Liver (tissue), 9 donors: ENCODE measurements around the gene TSPAN17. TPM values are rescaled to one million over a fixed set of nuclear protein-coding genes. Genes with fewer than 3 reads are reported as not detected.
A peak's percentile ranks its signal among the peaks of the same experiment; 100 is the strongest.

Experiments
- DNase-seq: peaks from one replicate; pipeline ENCODE4 v3.0.0-alpha.2; 2017; ENCODE audit warnings: low spot score
- H3K27ac ChIP-seq, 2 donors: one replicate each; pipeline ENCODE4 v1.7.0; 2013; ENCODE audit warnings: inconsistent platforms in 2 of 2, low read length in 2 of 2, control low read depth in 1 of 2, low read depth in 1 of 2, mild to moderate bottlenecking in 1 of 2
- H3K27me3 ChIP-seq, 4 donors: one replicate each; pipeline versions ENCODE4 v1.6.1 to v1.7.0; 2013; ENCODE audit warnings: low read length in 3 of 4, inconsistent platforms in 1 of 4, mild to moderate bottlenecking in 1 of 4, moderate library complexity in 1 of 4; ENCODE audit not compliant: control insufficient read depth in 4 of 4, insufficient read depth in 4 of 4
- H3K36me3 ChIP-seq, 4 donors: one replicate each; pipeline versions ENCODE4 v1.6.1 to v1.7.0; 2013; ENCODE audit warnings: low read length in 3 of 4, mild to moderate bottlenecking in 3 of 4, low read depth in 1 of 4, moderate library complexity in 1 of 4; ENCODE audit not compliant: control insufficient read depth in 4 of 4, insufficient read depth in 3 of 4
- H3K4me1 ChIP-seq, 4 donors: one replicate each; pipeline versions ENCODE4 v1.6.1 to v1.7.0; 2013; ENCODE audit warnings: low read length in 3 of 4, mild to moderate bottlenecking in 3 of 4, moderate library complexity in 1 of 4; ENCODE audit not compliant: control insufficient read depth in 4 of 4, insufficient read depth in 4 of 4
- H3K4me3 ChIP-seq, 3 donors: one replicate each; pipeline versions ENCODE4 v1.6.1 to v1.7.0; 2013; ENCODE audit warnings: low read length in 3 of 3, control low read depth in 1 of 3, low read depth in 1 of 3, mild to moderate bottlenecking in 1 of 3
- H3K9ac ChIP-seq, 2 donors: one replicate each; pipeline ENCODE4 v1.7.0; 2013; ENCODE audit warnings: low read length in 2 of 2, mild to moderate bottlenecking in 2 of 2, moderate library complexity in 2 of 2, control low read depth in 1 of 2, low read depth in 1 of 2
- H3K9me3 ChIP-seq, 4 donors: one replicate each; pipeline versions ENCODE4 v1.6.1 to v1.7.0; 2013; ENCODE audit warnings: low read length in 3 of 4; ENCODE audit not compliant: control insufficient read depth in 4 of 4
- CTCF ChIP-seq: fragments of 150-350 bp; IDR thresholded peaks from 2 replicates; pipeline ENCODE4 v1.5.1; 2017; ENCODE audit warnings: improper control_type of control experiment, low read depth, low read length; ENCODE audit not compliant: missing input control
- EGR1 ChIP-seq, 2 donors: IDR thresholded peaks; 2 replicates each; pipeline ENCODE4 v1.6.1; 2016 to 2018; ENCODE audit warnings: antibody characterized with exemption in 2 of 2, low read depth in 2 of 2
- FOXA1 ChIP-seq: IDR thresholded peaks from 2 replicates; pipeline ENCODE4 v1.6.1; 2016; ENCODE audit warnings: antibody characterized with exemption
- FOXA2 ChIP-seq: IDR thresholded peaks from 2 replicates; pipeline ENCODE4 v1.6.1; 2016; ENCODE audit warnings: antibody characterized with exemption
- GABPA ChIP-seq, 2 donors: IDR thresholded peaks in 1 of 2; conservative IDR thresholded peaks in 1 of 2; 2 replicates each; pipeline ENCODE4 v1.6.1; 2016; ENCODE audit warnings: antibody characterized with exemption in 2 of 2, mild to moderate bottlenecking in 1 of 2, moderate library complexity in 1 of 2
- HNF4A ChIP-seq, 2 donors: conservative IDR thresholded peaks; 2 replicates each; pipeline ENCODE4 v1.6.1; 2016; ENCODE audit warnings: antibody characterized with exemption in 2 of 2, mild to moderate bottlenecking in 2 of 2
- HNF4G ChIP-seq: IDR thresholded peaks from 2 replicates; pipeline ENCODE4 v1.6.1; 2016; ENCODE audit warnings: antibody characterized with exemption
- JUND ChIP-seq, 2 donors: IDR thresholded peaks; 2 replicates each; pipeline ENCODE4 v1.6.1; 2016; ENCODE audit warnings: antibody characterized with exemption in 2 of 2
- MAX ChIP-seq: IDR thresholded peaks from 2 replicates; pipeline ENCODE4 v1.6.1; 2016; ENCODE audit warnings: antibody characterized with exemption
- NR2F2 ChIP-seq: IDR thresholded peaks from 2 replicates; pipeline ENCODE4 v1.6.1; 2016; ENCODE audit warnings: antibody characterized with exemption
- RAD21 ChIP-seq, 2 donors: IDR thresholded peaks; 2 replicates each; pipeline ENCODE4 v1.6.1; 2016; ENCODE audit warnings: antibody characterized with exemption in 2 of 2, mild to moderate bottlenecking in 2 of 2
- RXRA ChIP-seq, 2 donors: IDR thresholded peaks; 2 replicates each; pipeline ENCODE4 v1.6.1; 2017 to 2018; ENCODE audit warnings: antibody characterized with exemption in 2 of 2, mild to moderate bottlenecking in 1 of 2
- SP1 ChIP-seq: IDR thresholded peaks from 2 replicates; pipeline ENCODE4 v1.6.1; 2018; ENCODE audit warnings: antibody characterized with exemption, mild to moderate bottlenecking
- TAF1 ChIP-seq: conservative IDR thresholded peaks from 2 replicates; pipeline ENCODE4 v1.6.1; 2016; ENCODE audit warnings: antibody characterized with exemption, mild to moderate bottlenecking
- YY1 ChIP-seq: IDR thresholded peaks from 2 replicates; pipeline ENCODE4 v1.6.1; 2016; ENCODE audit warnings: antibody characterized with exemption, mild to moderate bottlenecking
- ZBTB33 ChIP-seq: IDR thresholded peaks from 2 replicates; pipeline ENCODE4 v1.6.1; 2016; ENCODE audit warnings: antibody characterized with exemption
- WGBS: extraction: QIAGEN DNeasy Blood & Tissue Kit; methylation state at CpG from one replicate; pipeline ENCODE4 v1.1.7; 2013; 5-methylcytosine and 5-hydroxymethylcytosine counted together
- polyA plus RNA-seq, 2 donors: library from polyadenylated mRNA; stranded (reverse) in 1 of 2; unstranded in 1 of 2; fragments of 200-250 nt in 1 of 2; fragments of >200 nt in 1 of 2; fragmentation: Nextera tagmentation in 1 of 2; extraction: Ambion mirVana in 1 of 2; gene quantifications; one replicate each; pipeline versions ENCODE4 v1.2.1 to v1.2.3, GENCODE V29; 2013 to 2015
- total RNA-seq, 2 donors: library from RNA; depleted of rRNA; stranded (reverse); fragments of >200 nt; gene quantifications; one replicate each; pipeline ENCODE4 v1.2.3, GENCODE V29; 2014
- TF ChIP-seq, protein P1 (sequence below): IDR thresholded peaks from 2 replicates; pipeline ENCODE4 v1.6.1; 2016; ENCODE audit warnings: antibody characterized with exemption, mild to moderate bottlenecking
- TF ChIP-seq, protein P2 (sequence below): IDR thresholded peaks from 2 replicates; pipeline ENCODE4 v1.6.1; 2016; ENCODE audit warnings: antibody characterized with exemption
- donor health status: healthy.
- donor health status: healthy.
- donor health status: healthy.
- donor health status: healthy.
- donor health status: healthy.

The TSPAN17 gene
- total and polyA plus RNA-seq, 4 donors = 5.7 to 43.4 (median 16.2) TPM

DNA sequence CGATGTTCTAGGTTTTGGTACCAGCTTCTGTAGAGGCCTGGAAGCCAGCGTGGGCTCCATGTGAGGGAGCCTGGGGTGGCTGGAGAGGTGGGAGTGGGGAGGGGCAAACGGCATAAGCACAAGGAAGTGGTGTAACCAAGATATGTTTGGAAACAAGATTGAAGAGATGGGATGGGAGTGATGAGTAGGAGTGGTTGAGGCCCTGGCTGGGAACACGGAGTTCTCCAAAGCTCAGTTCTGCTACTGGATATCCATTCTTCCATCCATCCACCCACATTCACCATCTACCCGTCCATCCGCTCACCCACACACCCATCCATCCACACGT lies 12.2 kb downstream of the TSPAN17 start:
- H3K36me3 ChIP-seq = no peaks in the 10 kb centered on the region
- no peak for TF ChIP-seq EGR1 (IDR thresholded peaks at IDR 0.05; ENCODE audit: low read depth in 2 of 2)
- no peak for TF ChIP-seq ZBTB33
- no peak for TF ChIP-seq HNF4A (conservative IDR thresholded peaks at IDR 0.05)
- TF ChIP-seq, protein P1, sequence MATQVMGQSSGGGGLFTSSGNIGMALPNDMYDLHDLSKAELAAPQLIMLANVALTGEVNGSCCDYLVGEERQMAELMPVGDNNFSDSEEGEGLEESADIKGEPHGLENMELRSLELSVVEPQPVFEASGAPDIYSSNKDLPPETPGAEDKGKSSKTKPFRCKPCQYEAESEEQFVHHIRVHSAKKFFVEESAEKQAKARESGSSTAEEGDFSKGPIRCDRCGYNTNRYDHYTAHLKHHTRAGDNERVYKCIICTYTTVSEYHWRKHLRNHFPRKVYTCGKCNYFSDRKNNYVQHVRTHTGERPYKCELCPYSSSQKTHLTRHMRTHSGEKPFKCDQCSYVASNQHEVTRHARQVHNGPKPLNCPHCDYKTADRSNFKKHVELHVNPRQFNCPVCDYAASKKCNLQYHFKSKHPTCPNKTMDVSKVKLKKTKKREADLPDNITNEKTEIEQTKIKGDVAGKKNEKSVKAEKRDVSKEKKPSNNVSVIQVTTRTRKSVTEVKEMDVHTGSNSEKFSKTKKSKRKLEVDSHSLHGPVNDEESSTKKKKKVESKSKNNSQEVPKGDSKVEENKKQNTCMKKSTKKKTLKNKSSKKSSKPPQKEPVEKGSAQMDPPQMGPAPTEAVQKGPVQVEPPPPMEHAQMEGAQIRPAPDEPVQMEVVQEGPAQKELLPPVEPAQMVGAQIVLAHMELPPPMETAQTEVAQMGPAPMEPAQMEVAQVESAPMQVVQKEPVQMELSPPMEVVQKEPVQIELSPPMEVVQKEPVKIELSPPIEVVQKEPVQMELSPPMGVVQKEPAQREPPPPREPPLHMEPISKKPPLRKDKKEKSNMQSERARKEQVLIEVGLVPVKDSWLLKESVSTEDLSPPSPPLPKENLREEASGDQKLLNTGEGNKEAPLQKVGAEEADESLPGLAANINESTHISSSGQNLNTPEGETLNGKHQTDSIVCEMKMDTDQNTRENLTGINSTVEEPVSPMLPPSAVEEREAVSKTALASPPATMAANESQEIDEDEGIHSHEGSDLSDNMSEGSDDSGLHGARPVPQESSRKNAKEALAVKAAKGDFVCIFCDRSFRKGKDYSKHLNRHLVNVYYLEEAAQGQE = no peak
- TF ChIP-seq TAF1 = no peak
- TF ChIP-seq SP1 = no peak
- no peak for TF ChIP-seq RAD21 (IDR thresholded peaks at IDR 0.05)
- no peak for TF ChIP-seq FOXA2
- TF ChIP-seq NR2F2 = no peak
- no peak for TF ChIP-seq YY1
- TF ChIP-seq MAX = no peak
- TF ChIP-seq CTCF = no peak
- no peak for TF ChIP-seq JUND (IDR thresholded peaks at IDR 0.05)
- TF ChIP-seq HNF4G = no peak
- TF ChIP-seq GABPA (IDR thresholded peaks at IDR 0.05 in 1 of 2, conservative IDR thresholded peaks at IDR 0.05 in 1 of 2) = no peak
- TF ChIP-seq FOXA1 = no peak
- no peak for TF ChIP-seq RXRA (IDR thresholded peaks at IDR 0.05)
- TF ChIP-seq, protein P2, sequence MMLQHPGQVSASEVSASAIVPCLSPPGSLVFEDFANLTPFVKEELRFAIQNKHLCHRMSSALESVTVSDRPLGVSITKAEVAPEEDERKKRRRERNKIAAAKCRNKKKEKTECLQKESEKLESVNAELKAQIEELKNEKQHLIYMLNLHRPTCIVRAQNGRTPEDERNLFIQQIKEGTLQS = no peak
- H3K9ac ChIP-seq = no peak overlapping the region
- no peak for DNase-seq
- H3K4me3 ChIP-seq = no peak overlapping the region
- no peaks in the 10 kb centered on the region for H3K9me3 ChIP-seq
- peaks cover 2 to 26% (median 20%) of the 10 kb centered on the region in 4 donors for H3K4me1 ChIP-seq
- H3K27ac ChIP-seq = peak overlapping the region in 1 of 2 donors; percentile 81
- 91% methylated on average over 7 of the region's 7 CpGs for WGBS
- H3K27me3 ChIP-seq = no peaks in the 10 kb centered on the region
